Right lobe of liver (tissue), 6 donors: ENCODE data around the gene WDFY1. TPM values are rescaled to one million over a fixed set of nuclear protein-coding genes. Genes with fewer than 3 reads are reported as not detected.

Experiments
- ATAC-seq, 4 donors: fragments of 200-7000 bp; cut with Tn5 transposase; one replicate each; pipeline ENCODE4 v1.9.1; 2020; ENCODE audit warnings: mild to moderate bottlenecking in 4 of 4, moderate library complexity in 4 of 4
- DNase-seq, 3 donors: peaks; one replicate each; pipeline ENCODE4 v3.0.0-alpha.2; 2020
- H3K27ac ChIP-seq, 3 donors: fragments of 200-600 bp; one replicate each; pipeline ENCODE4 v1.8.0; 2022
- H3K27me3 ChIP-seq, 2 donors: fragments of 200-600 bp; one replicate each; pipeline ENCODE4 v1.8.0; 2022
- H3K36me3 ChIP-seq, 4 donors: fragments of 200-600 bp; sonication (generic) in 1 of 4; one replicate each; pipeline versions ENCODE4 v1.5.1 to v1.8.0; 2017 to 2022; ENCODE audit warnings: control low read depth in 1 of 4
- H3K4me1 ChIP-seq, 4 donors: fragments of 200-600 bp; sonication (generic) in 1 of 4; one replicate each; pipeline versions ENCODE4 v1.5.1 to v1.8.0; 2017 to 2022; ENCODE audit warnings: control low read depth in 1 of 4
- H3K4me3 ChIP-seq, 3 donors: fragments of 200-600 bp; one replicate each; pipeline ENCODE4 v1.8.0; 2022
- H3K9me3 ChIP-seq, 4 donors: fragments of 200-600 bp; sonication (generic) in 1 of 4; one replicate each; pipeline versions ENCODE4 v1.5.1 to v1.8.0; 2017 to 2022; ENCODE audit warnings: control low read depth in 1 of 4
- CTCF ChIP-seq, 4 donors: fragments of 200-600 bp in 3 of 4; fragments of 450-650 bp in 1 of 4; IDR thresholded peaks; one replicate each; pipeline versions ENCODE4 v1.5.1 to v1.8.0; 2016 to 2022; ENCODE audit warnings: antibody characterized with exemption in 4 of 4, mild to moderate bottlenecking in 2 of 4
- POLR2A ChIP-seq: fragments of 450-650 bp; IDR thresholded peaks from one replicate; pipeline ENCODE4 v1.6.1; 2017; ENCODE audit warnings: antibody characterized with exemption, mild to moderate bottlenecking
- WGBS: methylation state at CpG from one replicate; pipeline ENCODE4 v1.1.6; 2018; ENCODE audit warnings: low coverage, low lambda C conversion rate; ENCODE audit not compliant: insufficient coverage; ENCODE audit errors: missing lambda C conversion rate; 5-methylcytosine and 5-hydroxymethylcytosine counted together
- intact Hi-C, 2 donors: fragments of 100-400 bp; cut with DNase I; formaldehyde crosslinking; loops; one replicate each; pipeline versions ENCODE4 v1.11.2 to v1.14.1; 2022
- total RNA-seq, 6 experiments: library from RNA; depleted of rRNA in 2 of 6; stranded (reverse); fragments of >200 nt in 2 of 6; fragmentation: NEBNext Ultra II Directional in 3 of 6; extraction: Animal tissue kit (Norgen Biotek cat#: 25700) in 3 of 6; gene quantifications; one replicate each; pipeline versions ENCODE4 v1.1.0 to v1.2.4, GENCODE V29; 2016 to 2023
- donor health status: DM: no; HTN: yes; CAD: no.
- donor health status: DM: no; HTN: no; CAD: no.
- donor health status: DM: no; HTN: no; CAD: no.
- donor health status: DM: no; HTN: yes; CAD: no.
- donor health status: DM: no; HTN: yes; CAD: no.

The WDFY1 gene
- total RNA-seq, 6 experiments from 2014 or later: 19.7 to 28.0 (median 21.4) TPM

- Histone ChIP-seq H3K27ac (no peak overlapping the region), H3K9me3 (no peaks in the 10 kb centered on the region), H3K4me1 (peaks cover 0 to 3% (median 0%) of the 10 kb centered on the region in 4 donors), H3K36me3 (no peaks in the 10 kb centered on the region), H3K27me3 (no peaks in the 10 kb centered on the region), H3K4me3 (no peak overlapping the region)
- DNase-seq (no peak), ATAC-seq (no peak)
- TF ChIP-seq CTCF (IDR thresholded peaks at IDR 0.05) (no peak), POLR2A (no peak)
- WGBS: 84% methylated on average over 7 of the region's 8 CpGs
- intact Hi-C loops: no loop called here
These were observed 112.8 kb downstream of the WDFY1 start for GRCh38 chr2:223832241-223832903.

DNA sequence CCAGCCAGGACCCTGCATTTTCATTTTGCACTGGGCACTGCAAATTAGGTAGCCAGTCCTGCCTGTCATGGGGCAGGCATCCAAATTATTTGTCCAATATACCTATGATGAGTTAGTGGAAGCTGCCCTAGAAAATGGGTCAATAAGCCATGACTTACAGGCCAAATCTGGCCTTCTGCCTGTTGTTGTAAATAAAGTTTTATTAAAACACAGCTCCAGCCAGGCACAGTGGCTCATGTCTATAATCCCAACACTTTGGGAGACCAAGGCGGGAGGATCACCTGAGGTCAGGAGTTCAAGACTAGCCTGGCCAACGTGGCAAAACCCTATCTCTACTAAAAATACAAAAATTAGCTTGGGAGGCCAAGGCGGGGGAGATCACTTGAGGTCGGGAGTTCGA, 116.0 kb downstream of the WDFY1 start:
- DNase-seq (no peak), ATAC-seq (no peak)
- Histone ChIP-seq H3K27me3 (no peaks in the 10 kb centered on the region), H3K36me3 (no peaks in the 10 kb centered on the region), H3K4me1 (no peaks in the 10 kb centered on the region), H3K9me3 (no peaks in the 10 kb centered on the region), H3K4me3 (no peak overlapping the region), H3K27ac (no peak overlapping the region)
- 92% methylated on average over 4 of the region's 5 CpGs for WGBS
- TF ChIP-seq CTCF (IDR thresholded peaks at IDR 0.05): no peak
- TF ChIP-seq POLR2A: no peak
- intact Hi-C loops: no loop called here

GRCh38 chr2:223828314-223828713, 116.8 kb downstream of the WDFY1 start:
- WGBS: 100% methylated on average over 2 of the region's 6 CpGs
- H3K27ac ChIP-seq: no peak overlapping the region
- H3K4me3 ChIP-seq: no peak overlapping the region
- no peaks in the 10 kb centered on the region for H3K27me3 ChIP-seq
- no peaks in the 10 kb centered on the region for H3K4me1 ChIP-seq
- no peaks in the 10 kb centered on the region for H3K9me3 ChIP-seq
- DNase-seq (no peak), ATAC-seq (no peak)
- TF ChIP-seq POLR2A (no peak), CTCF (IDR thresholded peaks at IDR 0.05) (no peak)
- no peaks in the 10 kb centered on the region for H3K36me3 ChIP-seq
- intact Hi-C loops: no loop called here

DNA sequence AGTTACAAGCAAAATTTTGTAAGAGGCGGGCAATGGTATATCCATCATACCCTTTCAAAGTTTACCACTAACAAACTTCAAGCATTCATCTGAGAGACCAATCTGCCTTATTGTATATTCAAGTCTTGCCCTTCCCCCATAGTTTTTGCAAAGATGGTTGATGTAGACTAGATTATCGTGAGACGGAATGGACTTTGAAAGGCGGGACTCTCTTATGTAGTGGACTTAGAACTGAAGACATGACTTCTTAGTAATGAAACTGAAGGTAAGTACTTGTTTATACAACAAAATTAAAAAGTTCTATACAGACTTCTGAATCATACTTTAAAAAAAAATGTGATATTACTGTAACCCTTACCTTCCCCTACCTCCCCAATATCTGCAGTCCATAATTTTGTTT, 118.1 kb downstream of the WDFY1 start:
- H3K27ac ChIP-seq: no peak overlapping the region
- H3K4me1 ChIP-seq: no peaks in the 10 kb centered on the region
- H3K27me3 ChIP-seq: no peaks in the 10 kb centered on the region
- 41% methylated on average over 4 of the region's 4 CpGs for WGBS
- H3K36me3 ChIP-seq: no peaks in the 10 kb centered on the region
- no peaks in the 10 kb centered on the region for H3K9me3 ChIP-seq
- intact Hi-C loops: no loop called here
- no peak overlapping the region for H3K4me3 ChIP-seq
- DNase-seq: no peak
- ATAC-seq: no peak
- TF ChIP-seq POLR2A: no peak
- no peak for TF ChIP-seq CTCF (IDR thresholded peaks at IDR 0.05)

Other genes with a start within 250 kb of the WDFY1 start
- gene AP1S3, start 107.8 kb downstream of the WDFY1 start, total RNA-seq: 10 to 100 TPM in 1 of 6 experiments, 1 to 10 TPM in 5; 1.3 to 12.7 (median 3.2) TPM
- gene MRPL44, start 12.1 kb upstream of the WDFY1 start, total RNA-seq: 10 to 100 TPM; 20.4 to 38.5 (median 23.5) TPM
- gene SERPINE2, start 94.0 kb upstream of the WDFY1 start, total RNA-seq: 1 to 10 TPM; 1.2 to 5.1 (median 2.1) TPM